ENCODE results near the gene CMIP.

CMIP gene

DNA sequence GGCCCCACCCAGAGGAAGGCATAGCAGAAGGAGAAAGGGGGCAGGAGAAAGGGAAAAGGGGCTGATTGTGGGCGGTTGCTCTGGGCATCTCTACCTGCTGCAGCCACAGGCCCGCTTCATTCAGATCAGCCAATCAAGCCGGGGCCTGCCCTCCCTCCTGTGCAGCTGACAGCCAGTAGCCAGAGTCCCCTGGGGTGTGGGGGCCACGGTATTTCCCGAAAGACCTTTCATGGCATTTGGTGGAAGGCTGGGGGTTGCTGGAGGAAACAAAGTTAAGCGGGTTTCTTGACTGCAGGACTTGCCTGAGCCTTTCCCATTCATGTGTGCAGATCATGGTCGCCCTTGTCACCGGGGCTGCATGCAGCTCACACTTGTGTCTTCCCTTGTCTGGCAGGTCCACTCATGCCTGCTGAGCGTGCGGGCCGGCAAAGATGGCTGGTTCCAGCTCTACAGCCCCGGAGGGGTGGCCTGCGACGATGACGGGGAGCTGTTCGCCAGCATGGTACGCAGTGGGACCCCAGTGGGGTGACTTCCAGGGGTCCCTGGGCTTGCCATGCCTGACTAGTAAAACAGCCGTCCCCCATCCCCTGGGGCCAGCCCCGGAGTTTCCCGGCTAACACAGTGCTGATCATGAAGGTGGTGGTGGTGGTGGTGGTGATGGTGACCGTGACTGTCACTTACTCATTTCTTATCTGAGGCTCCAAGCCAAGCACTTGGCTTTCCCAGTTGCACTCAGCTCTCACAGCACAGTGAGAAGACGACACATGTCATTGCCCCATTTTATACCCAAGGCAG lies 251.8 kb downstream of the CMIP start:
- CTCF ChIA-PET: interaction anchor here (1.0 to 1.6 kb wide), 3 partner anchors 9 to 332 kb away, joined by 3 to 4 read pairs (median 3); no protein-coding TSS in a partner anchor
- no peak for DNase-seq (ENCODE audit: extremely low spot score)
- POLR2A ChIA-PET: no interaction called here
- TF ChIP-seq SP1 (IDR thresholded peaks at IDR 0.05) (no peak), BHLHE40 (IDR thresholded peaks at IDR 0.05; ENCODE audit: borderline replicate concordance) (no peak), SUZ12 (IDR thresholded peaks at IDR 0.05) (no peak), HDGF (IDR thresholded peaks at IDR 0.05; ENCODE audit: borderline replicate concordance) (no peak), FOXA1 (IDR thresholded peaks at IDR 0.05) (no peak), L3MBTL2 (conservative IDR thresholded peaks at IDR 0.05) (no peak), LEF1 (IDR thresholded peaks at IDR 0.05; ENCODE audit: borderline replicate concordance) (no peak), TARDBP (IDR thresholded peaks at IDR 0.05) (no peak), FOXK2 (IDR thresholded peaks at IDR 0.05) (no peak), CTBP1 (IDR thresholded peaks at IDR 0.05; ENCODE audit: borderline replicate concordance) (no peak), FOXM1 (IDR thresholded peaks at IDR 0.05; ENCODE audit: borderline replicate concordance) (no peak), NFRKB (IDR thresholded peaks at IDR 0.05) (no peak), ELF4 (IDR thresholded peaks at IDR 0.05) (no peak), ARNT (IDR thresholded peaks at IDR 0.05) (no peak)
- TF ChIP-seq, protein P1, sequence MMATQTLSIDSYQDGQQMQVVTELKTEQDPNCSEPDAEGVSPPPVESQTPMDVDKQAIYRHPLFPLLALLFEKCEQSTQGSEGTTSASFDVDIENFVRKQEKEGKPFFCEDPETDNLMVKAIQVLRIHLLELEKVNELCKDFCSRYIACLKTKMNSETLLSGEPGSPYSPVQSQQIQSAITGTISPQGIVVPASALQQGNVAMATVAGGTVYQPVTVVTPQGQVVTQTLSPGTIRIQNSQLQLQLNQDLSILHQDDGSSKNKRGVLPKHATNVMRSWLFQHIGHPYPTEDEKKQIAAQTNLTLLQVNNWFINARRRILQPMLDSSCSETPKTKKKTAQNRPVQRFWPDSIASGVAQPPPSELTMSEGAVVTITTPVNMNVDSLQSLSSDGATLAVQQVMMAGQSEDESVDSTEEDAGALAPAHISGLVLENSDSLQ (IDR thresholded peaks at IDR 0.05): no peak

DNA sequence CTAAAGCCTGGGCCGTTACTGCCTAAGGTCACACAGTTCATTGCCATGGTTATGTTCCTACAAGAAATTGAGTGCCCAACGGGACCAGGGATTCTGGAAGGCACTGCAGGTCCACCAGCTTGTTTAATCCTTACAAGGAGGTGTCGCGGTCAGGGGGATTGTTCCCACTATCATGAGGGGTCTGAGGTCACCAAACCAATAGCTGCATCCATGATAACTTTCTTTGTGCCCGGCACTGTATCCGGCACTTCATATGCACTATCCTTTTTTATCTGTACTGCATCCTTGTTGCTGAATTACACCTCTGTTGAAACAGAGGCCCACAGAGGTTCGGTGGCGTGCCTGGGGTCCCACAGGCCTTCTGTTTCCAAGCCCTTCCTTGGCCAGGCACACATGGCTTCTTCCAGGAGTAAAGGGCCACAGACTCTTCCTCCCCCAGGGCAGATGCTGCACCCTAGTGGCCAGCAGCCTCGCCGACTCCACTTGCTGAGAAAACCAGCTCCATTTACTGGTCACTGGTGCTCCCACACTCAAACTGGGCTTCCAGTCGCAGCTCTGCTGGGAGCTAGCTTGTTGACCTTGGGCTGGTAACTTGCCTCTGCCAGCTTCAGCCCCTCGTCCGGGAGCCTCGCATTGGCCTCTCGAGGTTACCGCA lies 252.5 kb downstream of the CMIP start:
- CTCF ChIA-PET: interaction anchor here (1.0 to 1.6 kb wide), 4 partner anchors 10 to 333 kb away, joined by 3 to 5 read pairs (median 4); no protein-coding TSS in a partner anchor
- peak; percentile 60 for DNase-seq (ENCODE audit: extremely low spot score)
- POLR2A ChIA-PET: no interaction called here
- TF ChIP-seq CTBP1 (IDR thresholded peaks at IDR 0.05; ENCODE audit: borderline replicate concordance) (no peak), LEF1 (IDR thresholded peaks at IDR 0.05; ENCODE audit: borderline replicate concordance) (no peak), ZNF384 (IDR thresholded peaks at IDR 0.05) (no peak), FOXM1 (IDR thresholded peaks at IDR 0.05; ENCODE audit: borderline replicate concordance) (no peak), FOXK2 (IDR thresholded peaks at IDR 0.05) (no peak), TARDBP (IDR thresholded peaks at IDR 0.05) (no peak), BHLHE40 (IDR thresholded peaks at IDR 0.05; ENCODE audit: borderline replicate concordance) (no peak), L3MBTL2 (conservative IDR thresholded peaks at IDR 0.05) (no peak), SUZ12 (IDR thresholded peaks at IDR 0.05) (no peak), FOXA1 (IDR thresholded peaks at IDR 0.05) (no peak), ARNT (IDR thresholded peaks at IDR 0.05) (no peak), SP1 (IDR thresholded peaks at IDR 0.05) (no peak), HDGF (IDR thresholded peaks at IDR 0.05; ENCODE audit: borderline replicate concordance) (no peak)
- TF ChIP-seq, protein P1 (IDR thresholded peaks at IDR 0.05): no peak

DNA sequence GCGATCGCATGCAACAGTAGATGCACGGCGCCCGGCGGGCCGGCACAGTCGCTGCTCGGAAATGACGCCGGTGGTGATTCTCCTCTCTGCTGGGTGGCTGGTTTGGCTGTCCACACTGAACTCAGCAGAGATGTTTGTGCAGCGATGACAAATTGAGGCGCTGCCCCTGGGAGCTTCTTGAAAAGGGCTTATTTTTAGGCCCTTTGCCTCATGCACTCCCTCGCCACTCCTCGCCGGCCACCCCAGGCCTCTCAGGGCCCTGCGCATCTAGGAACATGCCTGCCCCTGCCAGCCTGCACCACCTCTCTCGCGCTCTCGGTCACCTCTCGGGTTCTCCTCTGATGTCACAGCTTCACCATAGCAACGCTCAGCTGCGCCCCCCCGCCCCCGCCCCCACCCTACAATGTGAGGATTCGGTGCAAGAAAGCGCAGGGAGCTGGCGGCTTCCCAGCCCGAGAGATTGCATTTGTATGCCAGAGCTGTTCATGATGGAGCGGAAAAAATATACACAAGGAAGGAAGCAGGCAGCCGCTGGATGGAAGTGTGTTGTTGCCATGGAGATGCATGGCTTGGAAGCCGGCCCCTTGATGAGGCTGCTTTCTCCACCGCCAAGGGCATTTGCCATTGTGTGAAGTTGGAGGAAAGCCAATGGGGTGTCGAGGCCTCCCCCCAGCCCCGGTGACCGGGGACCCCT lies 253.2 kb downstream of the CMIP start:
- TF ChIP-seq FOXM1 (IDR thresholded peaks at IDR 0.05; ENCODE audit: borderline replicate concordance): no peak
- no peak for TF ChIP-seq FOXK2 (IDR thresholded peaks at IDR 0.05)
- no peak for TF ChIP-seq ZNF384 (IDR thresholded peaks at IDR 0.05)
- no peak for TF ChIP-seq SP1 (IDR thresholded peaks at IDR 0.05)
- TF ChIP-seq LEF1 (IDR thresholded peaks at IDR 0.05; ENCODE audit: borderline replicate concordance): no peak
- TF ChIP-seq SUZ12 (IDR thresholded peaks at IDR 0.05): no peak
- no peak for TF ChIP-seq L3MBTL2 (conservative IDR thresholded peaks at IDR 0.05)
- TF ChIP-seq NFRKB (IDR thresholded peaks at IDR 0.05): no peak
- TF ChIP-seq FOXA1 (IDR thresholded peaks at IDR 0.05): no peak
- TF ChIP-seq, protein P1 (IDR thresholded peaks at IDR 0.05): no peak
- no peak for TF ChIP-seq TARDBP (IDR thresholded peaks at IDR 0.05)
- no peak for DNase-seq (ENCODE audit: extremely low spot score)
- POLR2A ChIA-PET: no interaction called here
- CTCF ChIA-PET: interaction anchor here (1.0 to 1.6 kb wide), 4 partner anchors 10 to 333 kb away, joined by 3 to 5 read pairs (median 4); no protein-coding TSS in a partner anchor

DNA sequence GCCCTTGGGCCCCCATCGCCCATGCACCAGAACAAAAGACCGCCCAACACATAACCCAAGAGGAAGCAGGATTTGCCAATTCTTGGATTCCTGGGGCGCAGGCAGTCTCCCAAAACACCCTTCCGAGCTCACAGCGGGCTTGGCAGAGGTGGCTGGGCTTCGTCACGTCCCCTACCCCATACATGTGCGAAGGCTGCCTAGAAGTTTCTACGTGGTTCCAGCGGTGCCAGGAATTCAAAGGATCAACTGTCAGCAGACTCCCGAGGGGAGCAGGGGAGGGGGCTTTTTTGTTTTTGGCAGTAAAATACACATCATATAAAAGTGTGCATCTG lies 253.7 kb downstream of the CMIP start:
- no peak for TF ChIP-seq SP1 (IDR thresholded peaks at IDR 0.05)
- TF ChIP-seq BHLHE40 (IDR thresholded peaks at IDR 0.05; ENCODE audit: borderline replicate concordance): no peak
- TF ChIP-seq LEF1 (IDR thresholded peaks at IDR 0.05; ENCODE audit: borderline replicate concordance): no peak
- no peak for TF ChIP-seq HDGF (IDR thresholded peaks at IDR 0.05; ENCODE audit: borderline replicate concordance)
- TF ChIP-seq CTBP1 (IDR thresholded peaks at IDR 0.05; ENCODE audit: borderline replicate concordance): no peak
- no peak for TF ChIP-seq SUZ12 (IDR thresholded peaks at IDR 0.05)
- ChIA-PET POLR2A (no interaction called here), CTCF (no interaction called here)
- DNase-seq (ENCODE audit: extremely low spot score): no peak

DNA sequence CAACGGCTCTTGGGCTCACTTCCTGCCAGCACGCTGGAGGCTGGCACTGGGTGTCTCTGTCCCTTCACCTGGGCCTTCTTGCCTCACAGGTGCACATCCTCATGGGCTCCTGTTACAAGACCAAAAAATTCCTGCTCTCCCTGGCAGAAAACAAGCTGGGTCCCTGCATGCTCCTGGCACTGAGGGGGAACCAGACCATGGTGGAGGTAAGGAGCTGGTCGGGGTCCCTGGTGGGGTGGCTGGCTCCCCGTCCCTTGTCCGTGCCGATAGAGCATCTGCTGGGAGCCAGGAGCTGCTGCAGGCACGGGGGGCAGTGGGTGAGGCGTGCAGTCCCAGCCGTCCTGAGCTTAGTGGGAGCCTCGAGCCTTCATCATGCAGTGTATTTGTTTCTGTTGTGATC lies 255.0 kb downstream of the CMIP start:
- TF ChIP-seq FOXM1 (IDR thresholded peaks at IDR 0.05; ENCODE audit: borderline replicate concordance) (no peak), BHLHE40 (IDR thresholded peaks at IDR 0.05; ENCODE audit: borderline replicate concordance) (no peak), ARNT (IDR thresholded peaks at IDR 0.05) (no peak), LEF1 (IDR thresholded peaks at IDR 0.05; ENCODE audit: borderline replicate concordance) (no peak), SP1 (IDR thresholded peaks at IDR 0.05) (no peak), CTBP1 (IDR thresholded peaks at IDR 0.05; ENCODE audit: borderline replicate concordance) (no peak), ZNF384 (IDR thresholded peaks at IDR 0.05) (no peak), ELF4 (IDR thresholded peaks at IDR 0.05) (no peak), SUZ12 (IDR thresholded peaks at IDR 0.05) (no peak), NFRKB (IDR thresholded peaks at IDR 0.05) (no peak), FOXA1 (IDR thresholded peaks at IDR 0.05) (no peak), TARDBP (IDR thresholded peaks at IDR 0.05) (no peak)
- TF ChIP-seq, protein P1 (IDR thresholded peaks at IDR 0.05): no peak
- POLR2A ChIA-PET: no interaction called here
- CTCF ChIA-PET: no interaction called here
- no peak for DNase-seq (ENCODE audit: extremely low spot score)
